Measurements from ENCODE around the gene CUL4A.

GRCh38 chr13:113299951-113300350, 90.5 kb downstream of the CUL4A start:
- TF ChIP-seq CTCF (IDR thresholded peaks at IDR 0.05; ENCODE audit: poor library complexity, severe bottlenecking): no peak
- no peak for TF ChIP-seq EZH2 (IDR thresholded peaks at IDR 0.05; ENCODE audit: borderline replicate concordance, insufficient read depth, low read length, poor library complexity, severe bottlenecking)
- no peak for TF ChIP-seq EP300 (conservative IDR thresholded peaks at IDR 0.05; ENCODE audit: poor library complexity, severe bottlenecking)
